COLO829 (cell line): ENCODE measurements around the gene EXOSC7.
A peak's percentile ranks its signal among the peaks of the same experiment; 100 is the strongest.
"Not testable (repeated sequence)": the region's sequence is repeated elsewhere in the genome, so short reads cannot be mapped to it uniquely, and the experiment has no call there.

ENCODE experiments used
- DNase-seq: peaks from one replicate; pipeline ENCODE4 v3.0.0; 2012; ENCODE audit warnings: low spot score

The EXOSC7 gene

GRCh38 chr3:45024542-45025255 is 48.7 kb downstream of the EXOSC7 start:
- no peak for DNase-seq

GRCh38 chr3:45026038-45026437 is 50.0 kb downstream of the EXOSC7 start, which contains the start of gene CLEC3B:
Gene CLEC3B (plus strand): TSS chr3:45026303. CDS start chr3:45026363, 60 bp downstream.
- peak; percentile 91 for DNase-seq

- no peak for DNase-seq
These were observed 50.9 kb downstream of the EXOSC7 start for GRCh38 chr3:45026957-45027356.

GRCh38 chr3:45027441-45027840 is 51.4 kb downstream of the EXOSC7 start:
- no peak for DNase-seq

- DNase-seq = no peak
These were observed 53.2 kb downstream of the EXOSC7 start for GRCh38 chr3:45029216-45029615.

- DNase-seq = no peak
These were observed 53.6 kb downstream of the EXOSC7 start for GRCh38 chr3:45029661-45030060.

GRCh38 chr3:45031531-45031930 is 55.5 kb downstream of the EXOSC7 start:
- DNase-seq = no peak

GRCh38 chr3:45032113-45032512 is 56.1 kb downstream of the EXOSC7 start:
- DNase-seq = no peak

GRCh38 chr3:45033791-45034190 is 57.7 kb downstream of the EXOSC7 start:
- DNase-seq = no peak

GRCh38 chr3:45034612-45035252 is 58.7 kb downstream of the EXOSC7 start:
- DNase-seq = no peak

GRCh38 chr3:45035441-45036301 is 59.6 kb downstream of the EXOSC7 start:
- DNase-seq = no peak

GRCh38 chr3:45037720-45038455 is 61.8 kb downstream of the EXOSC7 start:
- DNase-seq = peak; percentile 98

- DNase-seq = no peak
These were observed 65.6 kb downstream of the EXOSC7 start for GRCh38 chr3:45041666-45042065.

GRCh38 chr3:45042162-45042561 is 66.1 kb downstream of the EXOSC7 start:
- no peak for DNase-seq

GRCh38 chr3:45043728-45044299 is 67.8 kb downstream of the EXOSC7 start:
- DNase-seq = peak; percentile 88

GRCh38 chr3:45048244-45048643 is 72.2 kb downstream of the EXOSC7 start:
- DNase-seq = no peak

GRCh38 chr3:45049807-45050206 is 73.8 kb downstream of the EXOSC7 start:
- DNase-seq = no peak

GRCh38 chr3:45051685-45052084 is 75.6 kb downstream of the EXOSC7 start:
- no peak for DNase-seq

- DNase-seq = not testable (repeated sequence)
These were observed 77.8 kb downstream of the EXOSC7 start for GRCh38 chr3:45053805-45054195.

- no peak for DNase-seq
These were observed 78.3 kb downstream of the EXOSC7 start for GRCh38 chr3:45054196-45054857.

GRCh38 chr3:45055032-45055410 is 79.0 kb downstream of the EXOSC7 start:
- peak; percentile 63 for DNase-seq
